H1 (cell line): ENCODE data around the gene GBX1. TPM values are rescaled to one million over a fixed set of nuclear protein-coding genes. Genes with fewer than 3 reads are reported as not detected.

Source experiments
- CTCF ChIA-PET: fragments of 300-600 bp; sonication (Branson Sonifier 250); formaldehyde crosslinking; loops from one replicate; lab custom pipeline; 2021; ENCODE audit not compliant: partially characterized antibody; lab: Charles Lee
- POLR2A ChIA-PET: fragments of 300-600 bp; sonication (Branson Sonifier 250); formaldehyde crosslinking; loops from one replicate; lab custom pipeline; 2021; ENCODE audit warnings: inconsistent platforms; ENCODE audit not compliant: partially characterized antibody; lab: Charles Lee
- DNase-seq, 2 experiments: peaks; one replicate each; pipeline versions ENCODE4 v3.0.0 to v3.0.0-alpha.2; 2010 to 2022; ENCODE audit warnings: low spot score in 2 of 2, low read depth in 1 of 2, mixed read lengths in 1 of 2
- FAIRE-seq: peaks from 2 replicates; lab custom pipeline; 2011; peaks lifted over from hg19 to GRCh38; lab: Jason Lieb, UNC
- H2AFZ ChIP-seq: 2 replicates; pipeline ENCODE4 v1.8.1; 2012; ENCODE audit warnings: low read length, inconsistent platforms
- H2AK5ac ChIP-seq: 2 replicates; pipeline ENCODE4 v1.6.1; 2013; ENCODE audit warnings: low read depth, low read length
- H2BK120ac ChIP-seq: replicated peaks from 2 replicates; pipeline ENCODE3; 2013; ENCODE audit warnings: low read depth, low read length, inconsistent platforms
- H2BK12ac ChIP-seq: 2 replicates; pipeline ENCODE4 v1.6.1; 2013; ENCODE audit warnings: low read depth, low read length
- H2BK15ac ChIP-seq: 2 replicates; pipeline ENCODE4 v1.6.1; 2013; ENCODE audit warnings: low read length
- H2BK20ac ChIP-seq: 2 replicates; pipeline ENCODE4 v1.6.1; 2013; ENCODE audit warnings: low read length
- H2BK5ac ChIP-seq: 2 replicates; pipeline ENCODE4 v1.6.1; 2013; ENCODE audit warnings: low read depth, low read length
- H3K14ac ChIP-seq: 2 replicates; pipeline ENCODE4 v1.6.1; 2013; ENCODE audit warnings: inconsistent platforms; ENCODE audit not compliant: insufficient read length
- H3K18ac ChIP-seq: 2 replicates; pipeline ENCODE4 v1.6.1; 2013; ENCODE audit warnings: low read length; ENCODE audit errors: extremely low read depth
- H3K23ac ChIP-seq: 2 replicates; pipeline ENCODE4 v1.6.1; 2013; ENCODE audit warnings: inconsistent platforms; ENCODE audit not compliant: insufficient read length
- H3K23me2 ChIP-seq: 2 replicates; pipeline ENCODE4 v1.6.1; 2013; ENCODE audit warnings: low read depth, low read length
- H3K27ac ChIP-seq: 2 replicates; pipeline ENCODE4 v1.6.1; 2011; ENCODE audit warnings: low read depth, low read length, inconsistent platforms
- H3K27me3 ChIP-seq, 4 experiments: replicated peaks in 1 of 4; 1 replicate in 1 of 4; 2 replicates in 3 of 4; pipeline versions ENCODE4 v1.6.1 to v1.8.1; 2011 to 2013; ENCODE audit warnings: low read length in 3 of 4, mild to moderate bottlenecking in 3 of 4, inconsistent platforms in 2 of 4, mixed read lengths in 2 of 4, moderate library complexity in 1 of 4; ENCODE audit not compliant: control insufficient read depth in 3 of 4, insufficient read depth in 3 of 4; ENCODE audit errors: extremely low read depth in 1 of 4
- H3K36me3 ChIP-seq, 4 experiments: 2 replicates each; pipeline versions ENCODE4 v1.6.1 to v1.8.1; 2011 to 2013; ENCODE audit warnings: mild to moderate bottlenecking in 4 of 4, low read length in 3 of 4, moderate library complexity in 2 of 4, control low read depth in 1 of 4, inconsistent platforms in 1 of 4; ENCODE audit not compliant: insufficient read depth in 4 of 4, control insufficient read depth in 2 of 4
- H3K4ac ChIP-seq: replicated peaks from 2 replicates; pipeline ENCODE3; 2013; ENCODE audit warnings: low read length, low read depth, mixed read lengths, inconsistent platforms; ENCODE audit not compliant: insufficient read length
- H3K4me1 ChIP-seq, 4 experiments: replicated peaks in 1 of 4; 1 replicate in 1 of 4; 2 replicates in 3 of 4; pipeline versions ENCODE4 v1.6.1 to v1.8.1; 2011 to 2013; ENCODE audit warnings: low read length in 3 of 4, inconsistent platforms in 2 of 4, mixed read lengths in 1 of 4; ENCODE audit not compliant: insufficient read depth in 4 of 4, control insufficient read depth in 3 of 4
- H3K4me2 ChIP-seq, 2 experiments: 2 replicates each; pipeline versions ENCODE4 v1.6.1 to v1.8.1; 2011 to 2013; ENCODE audit warnings: low read depth in 2 of 2, low read length in 2 of 2, control low read depth in 1 of 2, inconsistent platforms in 1 of 2, mild to moderate bottlenecking in 1 of 2; ENCODE audit not compliant: insufficient read depth in 1 of 2
- H3K4me3 ChIP-seq, 4 experiments: fragments of 200-600, 300-600 bp in 1 of 4; sonication (generic), shearing (Covaris generic), sonication (Bioruptor Twin) in 1 of 4; 2 replicates each; pipeline versions ENCODE4 v1.5.1 to v1.8.1; 2011 to 2016; ENCODE audit warnings: low read length in 4 of 4, low read depth in 3 of 4, control low read depth in 2 of 4, inconsistent platforms in 2 of 4, mild to moderate bottlenecking in 2 of 4, mixed read lengths in 1 of 4, moderate library complexity in 1 of 4; ENCODE audit not compliant: insufficient read depth in 2 of 4; ENCODE audit errors: extremely low read depth in 1 of 4
- H3K56ac ChIP-seq: replicated peaks from 2 replicates; pipeline ENCODE3; 2013; ENCODE audit warnings: low read depth, mild to moderate bottlenecking, mixed read lengths, low read length, inconsistent platforms; ENCODE audit not compliant: insufficient read length
- H3K79me1 ChIP-seq: 2 replicates; pipeline ENCODE4 v1.6.1; 2013; ENCODE audit warnings: low read depth, low read length, control low read depth
- H3K79me2 ChIP-seq, 2 experiments: 2 replicates each; pipeline versions ENCODE4 v1.6.1 to v1.8.1; 2012 to 2013; ENCODE audit warnings: low read length in 2 of 2, mild to moderate bottlenecking in 2 of 2, inconsistent platforms in 1 of 2; ENCODE audit not compliant: insufficient read depth in 2 of 2, control insufficient read depth in 1 of 2
- H3K9ac ChIP-seq, 4 experiments: replicated peaks in 1 of 4; 1 replicate in 1 of 4; 2 replicates in 3 of 4; pipeline versions ENCODE4 v1.6.1 to v1.8.1; 2011 to 2013; ENCODE audit warnings: low read depth in 3 of 4, low read length in 3 of 4, control low read depth in 2 of 4, mild to moderate bottlenecking in 2 of 4, moderate library complexity in 2 of 4, inconsistent platforms in 1 of 4; ENCODE audit errors: extremely low read depth in 1 of 4
- H3K9me3 ChIP-seq, 2 experiments: 2 replicates each; pipeline versions ENCODE4 v1.6.1 to v1.8.1; 2012 to 2013; ENCODE audit warnings: mild to moderate bottlenecking in 2 of 2, moderate library complexity in 2 of 2, control low read depth in 1 of 2, inconsistent platforms in 1 of 2, low read depth in 1 of 2, low read length in 1 of 2, mixed read lengths in 1 of 2; ENCODE audit not compliant: insufficient read depth in 2 of 2
- H4K20me1 ChIP-seq, 2 experiments: replicated peaks in 1 of 2; 2 replicates each; pipeline versions ENCODE3 to v1.8.1; 2011 to 2013; ENCODE audit warnings: inconsistent platforms in 2 of 2, low read length in 2 of 2, mild to moderate bottlenecking in 1 of 2; ENCODE audit not compliant: insufficient read depth in 2 of 2, control insufficient read depth in 1 of 2
- H4K5ac ChIP-seq: 2 replicates; pipeline ENCODE4 v1.6.1; 2013; ENCODE audit warnings: low read length, low read depth, mixed read lengths, inconsistent platforms; ENCODE audit not compliant: insufficient read length
- H4K8ac ChIP-seq: 2 replicates; pipeline ENCODE4 v1.8.0; 2013; ENCODE audit warnings: mild to moderate bottlenecking, moderate library complexity, low read length, inconsistent platforms; ENCODE audit not compliant: insufficient read depth; ENCODE audit errors: extremely low read depth
- H4K91ac ChIP-seq: replicated peaks from 2 replicates; pipeline ENCODE3; 2013; ENCODE audit warnings: low read length, mixed read lengths, inconsistent platforms; ENCODE audit not compliant: insufficient read length
- BCL11A ChIP-seq, 2 experiments: IDR thresholded peaks; one replicate each; pipeline ENCODE4 v1.6.1; 2011; ENCODE audit warnings: low read depth in 2 of 2, low read length in 2 of 2, mild to moderate bottlenecking in 2 of 2
- CBX5 ChIP-seq: fragments of 300-800, 300-1000 bp; sonication (generic); IDR thresholded peaks from 2 replicates; pipeline ENCODE4 v1.7.1; 2016; ENCODE audit warnings: antibody characterized with exemption, low read length, low read depth
- CHD1 ChIP-seq: IDR thresholded peaks from 2 replicates; pipeline ENCODE4 v1.6.1; 2012; ENCODE audit warnings: low read depth, low read length, improper control_type of control experiment
- CREB1 ChIP-seq: IDR thresholded peaks from 2 replicates; pipeline ENCODE4 v1.6.1; 2012; ENCODE audit warnings: inconsistent platforms
- E2F6 ChIP-seq: IDR thresholded peaks from 2 replicates; pipeline ENCODE4 v1.6.1; 2012; ENCODE audit warnings: inconsistent platforms
- EGR1 ChIP-seq: IDR thresholded peaks from 2 replicates; pipeline ENCODE4 v1.6.1; 2011; ENCODE audit warnings: low read depth, low read length, borderline replicate concordance
- KDM4A ChIP-seq: IDR thresholded peaks from one replicate; pipeline ENCODE4 v1.7.1; 2012; ENCODE audit warnings: low read depth, mild to moderate bottlenecking, moderate library complexity, low read length, inconsistent platforms; ENCODE audit not compliant: severe bottlenecking
- PHF8 ChIP-seq: fragments of 200-600 bp; sonication (generic); conservative IDR thresholded peaks from 2 replicates; pipeline ENCODE4 v1.7.1; 2012; ENCODE audit warnings: low read depth, mild to moderate bottlenecking, inconsistent platforms, low read length, moderate library complexity
- RNF2 ChIP-seq: fragments of 200-900, 300-1000 bp; sonication (generic); IDR thresholded peaks from 2 replicates; pipeline ENCODE4 v1.7.1; 2016; ENCODE audit warnings: borderline replicate concordance, low read depth, mild to moderate bottlenecking, antibody characterized with exemption, low read length; ENCODE audit not compliant: poor library complexity, severe bottlenecking; ENCODE audit errors: missing control alignments
- SIX5 ChIP-seq: IDR thresholded peaks from 2 replicates; pipeline ENCODE4 v1.6.1; 2011; ENCODE audit warnings: mild to moderate bottlenecking, low read depth, low read length
- SP2 ChIP-seq: IDR thresholded peaks from 2 replicates; pipeline ENCODE4 v1.6.1; 2012; ENCODE audit warnings: mild to moderate bottlenecking, low read length, inconsistent platforms
- SRF ChIP-seq: IDR thresholded peaks from 2 replicates; pipeline ENCODE4 v1.6.1; 2011; ENCODE audit warnings: mild to moderate bottlenecking, low read depth, low read length, moderate library complexity
- TAF1 ChIP-seq: IDR thresholded peaks from 2 replicates; pipeline ENCODE4 v1.6.1; 2011; ENCODE audit warnings: mild to moderate bottlenecking, low read depth, low read length
- WGBS, 2 experiments: shearing (Covaris generic) in 1 of 2; methylation state at CpG; one replicate each; pipeline versions ENCODE4 v1.1.6 to v1.1.7; 2013 to 2015; ENCODE audit warnings: low lambda C conversion rate in 2 of 2, mixed read lengths in 2 of 2, inconsistent platforms in 1 of 2, low coverage in 1 of 2, missing lambda C conversion rate in 1 of 2; ENCODE audit not compliant: insufficient replicate concordance in 2 of 2, insufficient coverage in 1 of 2, insufficient read length in 1 of 2; ENCODE audit errors: extremely low coverage in 1 of 2, missing lambda C conversion rate in 1 of 2; 5-methylcytosine and 5-hydroxymethylcytosine counted together
- polyA plus RNA-seq, 7 experiments: library from polyadenylated mRNA; depleted of rRNA in 3 of 7; stranded (reverse) in 5 of 7; unstranded in 2 of 7; fragments of >200 nt in 5 of 7; fragments of 200-250 nt in 2 of 7; gene quantifications; 1 replicate in 5 of 7; 2 replicates in 1 of 7; 4 replicates in 1 of 7; pipeline versions ENCODE4 v1.2.1 to v1.2.3, GENCODE V29; 2011 to 2013; ENCODE audit warnings: missing spikeins in 2 of 7, mixed read lengths in 2 of 7
- total RNA-seq: library from RNA; stranded (reverse); fragmentation: NEBNext Ultra II Directional; extraction: Animal tissue kit (Norgen Biotek cat#: 25700); gene quantifications from 2 replicates; pipeline ENCODE4 v1.2.1, GENCODE V29; 2021

The GBX1 gene
- total and polyA plus RNA-seq, 2 of the 8 experiments (the other 6 are each of a cell fraction or from before 2014, with no cell fraction given), result not detected

- Histone ChIP-seq H2BK15ac (no peak overlapping the region), H2BK20ac (no peak overlapping the region), H3K79me2 (no peaks in the 10 kb centered on the region), H3K56ac (no peak overlapping the region), H3K23me2 (no peaks in the 10 kb centered on the region; the same call in 1 of the 2 replicates), H2BK120ac (no peak overlapping the region), H4K91ac (no peak overlapping the region), H2BK5ac (no peak overlapping the region), H4K20me1 (peaks cover 10 to 22% of the 10 kb centered on the region in 2 experiments), H3K4me1 (peaks cover 7 to 28% (median 17%) of the 10 kb centered on the region in 4 experiments), H3K36me3 (peaks cover 0 to 9% (median 3%) of the 10 kb centered on the region in 4 experiments; a peak in 5 of 8 replicates), H3K79me1 (no peaks in the 10 kb centered on the region), H4K5ac (no peak overlapping the region), H3K4me2 (no peak overlapping the region), H2AFZ (no peak overlapping the region), H3K27me3 (peaks cover 0 to 1% (median 0%) of the 10 kb centered on the region in 4 experiments; a peak in 1 of 7 replicates), H3K27ac (no peak overlapping the region), H2AK5ac (no peak overlapping the region), H3K9me3 (no peaks in the 10 kb centered on the region), H3K18ac (no peak overlapping the region), H3K14ac (no peak overlapping the region), H3K4ac (no peak overlapping the region), H2BK12ac (no peak overlapping the region), H3K4me3 (no peak overlapping the region), H3K23ac (no peak overlapping the region), H3K9ac (no peak overlapping the region), H4K8ac (no peak overlapping the region)
- WGBS, 2 experiments, result 89% methylated on average over 21 of the region's 22 CpGs; no CpG with 5 or more reads in 1 of the 2 experiments
- DNase-seq (no peak), FAIRE-seq (no peak)
- CTCF ChIA-PET, result interaction anchor here (0.9 to 18.9 kb wide), 12 partner anchors 10 to 151 kb away, joined by 3 to 197 read pairs (median 5); partner anchors contain the start of gene GBX1
- POLR2A ChIA-PET, result interaction anchor here (1.0 to 3.0 kb wide), 3 partner anchors 10 to 23 kb away, joined by 3 to 8 read pairs (median 7); no protein-coding TSS in a partner anchor
- TF ChIP-seq CREB1 (no peak), BCL11A (IDR thresholded peaks at IDR 0.05; ENCODE audit: low read depth in 2 of 2, low read length in 2 of 2) (no peak), SRF (no peak), SP2 (no peak), E2F6 (no peak; the same call in 1 of the 2 replicates), KDM4A (no peak), RNF2 (no peak), CBX5 (no peak), TAF1 (no peak), EGR1 (no peak), SIX5 (no peak), PHF8 (no peak), CHD1 (no peak)
These were observed 30.3 kb downstream of the GBX1 start for GRCh38 chr7:151137076-151137675.
